ENCODE data around the gene HTR4.
"Not testable (repeated sequence)": the region's sequence is repeated elsewhere in the genome, so short reads cannot be mapped to it uniquely, and the experiment has no call there.

HTR4 gene

DNA sequence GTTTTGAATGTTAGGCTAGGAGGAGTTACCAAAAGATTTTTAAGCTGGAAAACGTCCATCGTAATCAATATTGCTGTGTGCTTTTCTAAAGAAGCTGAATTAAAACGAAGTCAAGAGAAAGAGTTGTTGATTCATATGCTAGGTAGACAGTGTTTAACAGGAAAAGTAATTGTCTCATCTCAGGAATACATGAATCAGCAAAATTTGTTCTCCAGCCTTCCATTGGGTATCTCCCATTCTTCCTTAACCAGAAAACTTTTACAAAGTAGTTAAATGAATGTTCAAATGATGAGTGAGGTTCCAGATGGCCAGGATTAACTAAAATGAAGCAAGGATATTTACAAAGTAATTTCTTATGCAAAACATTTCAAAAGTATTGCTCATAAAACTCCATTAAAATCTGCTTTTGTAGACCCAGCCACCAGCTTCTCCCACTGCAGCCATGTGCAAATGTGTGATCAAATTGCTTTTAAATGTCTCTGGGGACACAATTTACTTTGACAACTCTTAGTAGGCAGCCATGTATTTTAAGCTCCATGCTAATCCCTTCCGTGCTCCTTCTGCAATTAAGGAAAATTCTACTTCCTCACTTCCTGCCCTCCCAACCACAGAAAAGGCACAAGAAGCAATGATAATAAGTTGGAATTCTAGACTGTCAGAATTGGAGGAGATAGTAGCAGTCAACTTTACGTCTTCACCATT is 121.2 kb downstream of the HTR4 start:
- DNase-seq (ENCODE audit: low spot score): no peak

DNA sequence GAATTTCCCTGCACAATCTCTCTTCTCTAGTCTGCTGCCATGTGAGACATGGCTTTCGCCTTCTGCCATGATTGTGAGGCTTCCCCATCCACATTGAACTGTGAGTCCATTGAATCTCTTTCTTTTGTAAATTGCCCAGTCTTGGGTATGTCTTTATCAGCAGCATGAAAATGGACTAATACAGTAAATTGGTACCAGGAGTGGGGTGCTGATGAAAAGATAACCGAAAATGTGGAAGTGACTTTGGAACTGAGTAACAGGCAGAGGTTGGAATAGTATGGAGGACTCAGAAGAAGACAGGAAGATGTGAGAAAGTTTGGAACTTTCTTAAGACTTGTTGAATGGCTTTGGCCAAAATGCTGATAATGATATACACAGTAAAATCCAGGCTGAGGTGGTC is 124.9 kb downstream of the HTR4 start:
- not testable (repeated sequence) for DNase-seq (ENCODE audit: low spot score)

DNA sequence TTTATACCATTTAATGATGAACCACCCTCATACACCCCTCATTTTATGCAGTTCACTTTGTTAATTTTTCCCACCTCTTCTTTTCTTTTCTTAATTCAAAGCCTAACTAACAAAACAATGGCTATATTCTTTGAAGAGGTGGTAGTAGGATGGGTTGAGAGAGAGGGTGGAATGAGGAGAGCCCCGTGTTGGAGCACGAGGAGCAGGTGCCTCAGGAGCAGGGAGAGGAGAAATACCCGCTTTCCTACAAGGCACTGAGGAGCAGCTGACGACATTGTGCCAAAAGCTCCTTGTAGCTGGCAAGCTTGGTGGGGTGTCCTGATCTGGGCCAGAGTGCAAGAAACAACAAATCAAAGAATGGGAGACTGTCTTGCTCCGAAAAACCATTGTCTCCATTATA is 129.6 kb downstream of the HTR4 start:
- DNase-seq (ENCODE audit: low spot score): no peak

DNA sequence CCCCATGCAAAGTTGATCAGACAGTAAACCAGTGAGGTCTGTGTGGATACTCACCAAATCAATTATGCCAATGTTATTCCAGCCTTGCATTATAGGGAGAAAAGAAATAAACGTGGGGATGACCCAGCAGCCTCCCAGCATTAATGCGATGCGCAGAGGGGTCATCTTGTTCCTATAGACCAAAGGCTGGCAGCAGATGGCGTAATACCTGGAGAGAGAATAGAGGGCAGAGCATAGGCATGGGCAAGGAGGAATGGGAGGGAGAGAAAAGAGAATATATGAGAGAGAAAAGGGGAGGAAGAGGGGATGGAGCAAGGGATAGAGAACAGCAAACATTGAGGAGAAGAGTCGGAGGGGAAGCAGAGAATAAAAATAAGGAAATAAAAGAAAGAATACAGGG is 131.2 kb downstream of the HTR4 start:
- DNase-seq (ENCODE audit: low spot score): no peak

DNA sequence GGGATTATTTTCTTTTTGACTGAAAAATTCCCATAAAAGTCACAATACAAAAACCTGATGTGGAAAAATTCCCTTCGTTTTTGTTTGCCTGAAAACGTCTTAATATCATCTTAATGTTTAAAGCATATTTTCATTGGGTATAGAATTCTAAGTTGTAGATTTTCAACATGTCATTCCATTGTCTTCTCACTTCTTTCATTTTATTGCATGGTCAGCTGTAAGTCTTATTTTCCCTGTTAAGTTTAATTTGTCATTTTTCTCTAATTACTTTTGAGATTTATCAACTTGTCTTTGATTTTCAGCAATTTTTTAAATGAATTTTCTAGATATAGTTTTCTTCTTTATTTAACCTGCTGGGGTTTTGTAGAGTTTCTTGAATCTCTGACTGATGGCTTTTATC is 138.9 kb downstream of the HTR4 start:
- no peak for DNase-seq (ENCODE audit: low spot score)

DNA sequence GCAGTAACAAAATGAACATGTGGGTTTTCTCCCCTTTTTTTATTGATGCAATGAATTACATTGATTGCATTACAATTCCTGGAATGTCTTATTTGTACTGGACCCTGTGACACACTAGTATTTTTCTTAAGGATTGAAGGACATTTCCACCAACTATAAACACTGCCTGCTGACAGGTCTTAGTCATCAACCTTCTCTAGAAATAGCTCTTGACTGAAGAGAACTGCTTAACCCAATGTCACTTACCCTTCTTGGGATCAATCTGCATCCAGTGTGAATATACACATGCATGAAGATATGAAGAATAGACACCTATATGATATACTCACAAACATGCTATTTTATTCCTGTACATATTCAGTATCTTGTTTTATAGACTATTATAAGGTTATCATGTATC is 140.0 kb downstream of the HTR4 start:
- no peak for DNase-seq (ENCODE audit: low spot score)

DNA sequence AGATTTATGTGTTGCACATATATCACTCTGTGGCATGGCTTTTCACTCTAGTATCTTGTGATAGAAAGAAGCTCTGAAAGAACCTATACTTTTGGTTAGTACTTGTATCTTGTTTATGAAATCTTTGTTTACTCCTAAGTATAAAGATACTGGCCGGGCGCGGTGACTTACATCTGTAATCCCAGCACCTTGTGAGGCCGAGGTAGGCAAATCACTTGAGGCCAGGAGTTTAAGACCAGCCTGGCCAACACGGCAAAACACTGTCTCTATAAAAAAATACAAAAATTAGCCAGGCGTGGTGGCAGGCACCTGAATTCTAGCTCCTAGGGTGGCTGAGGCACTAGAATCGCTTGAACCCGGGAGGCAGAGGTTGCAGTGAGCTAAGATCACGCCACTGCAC is 141.8 kb downstream of the HTR4 start:
- DNase-seq (ENCODE audit: low spot score): no peak

DNA sequence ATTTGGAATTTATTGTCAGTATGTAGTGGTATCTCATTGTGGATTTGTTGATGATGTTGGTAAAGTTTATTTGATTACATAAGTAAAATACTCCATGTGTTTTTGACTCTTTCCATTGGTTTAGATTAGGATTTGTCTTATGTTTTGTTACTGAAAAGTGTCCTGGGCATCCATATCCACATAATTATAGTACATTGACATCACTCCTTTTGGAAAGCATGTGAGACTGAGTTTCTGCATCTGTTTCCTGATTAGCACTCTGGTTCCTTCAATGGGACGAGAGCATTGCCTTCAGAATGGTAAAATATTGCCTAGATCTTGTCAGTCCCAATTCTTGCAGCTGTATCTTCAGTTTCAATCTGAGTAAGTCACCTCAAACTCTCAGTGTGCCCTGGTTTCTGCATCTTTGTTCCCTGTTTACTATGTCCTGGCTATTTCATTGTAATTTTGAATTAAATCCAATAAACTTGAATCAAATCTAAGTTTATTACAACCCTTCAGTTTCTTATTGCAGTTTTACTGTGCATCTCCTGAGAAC is 142.4 kb downstream of the HTR4 start:
- DNase-seq (ENCODE audit: low spot score): no peak

DNA sequence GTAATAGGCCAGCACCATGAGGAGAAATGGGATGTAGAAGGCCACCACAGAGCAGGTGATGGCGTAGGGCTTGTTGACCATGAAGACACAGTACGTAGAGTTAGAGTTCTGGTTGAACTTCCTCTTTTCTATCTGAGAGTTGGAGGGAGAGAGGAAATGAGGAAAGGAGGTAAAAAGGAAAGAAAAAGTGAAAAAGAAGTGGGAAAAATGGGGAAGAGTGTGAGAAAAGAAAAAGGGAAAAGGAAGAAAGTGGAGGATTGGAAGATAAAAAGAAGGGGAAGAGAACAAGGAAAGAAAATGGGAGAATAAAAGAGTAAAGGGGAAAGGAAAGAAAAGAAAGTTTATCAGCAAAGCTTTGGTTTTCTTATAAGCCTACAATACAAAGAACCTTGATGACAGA is 144.4 kb downstream of the HTR4 start:
- no peak for DNase-seq (ENCODE audit: low spot score)

DNA sequence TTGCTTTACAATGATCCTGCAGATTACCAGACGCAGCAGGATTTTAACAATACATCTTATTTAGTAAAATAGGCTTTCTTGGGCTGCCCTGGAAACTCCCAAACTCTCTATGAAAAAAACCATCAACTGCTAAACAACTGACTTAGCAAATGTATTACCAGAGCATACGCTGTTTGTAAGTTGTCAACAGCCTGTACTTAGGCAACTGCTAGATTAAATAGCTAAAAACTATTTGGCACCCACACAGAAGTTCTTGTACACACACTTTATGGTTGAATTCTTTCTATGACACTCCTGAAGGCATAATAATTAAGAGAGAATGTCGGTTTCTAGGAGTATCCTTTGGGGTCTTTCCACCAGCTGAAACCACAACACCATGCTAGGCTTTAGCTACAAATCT is 146.7 kb downstream of the HTR4 start:
- no peak for DNase-seq (ENCODE audit: low spot score)

DNA sequence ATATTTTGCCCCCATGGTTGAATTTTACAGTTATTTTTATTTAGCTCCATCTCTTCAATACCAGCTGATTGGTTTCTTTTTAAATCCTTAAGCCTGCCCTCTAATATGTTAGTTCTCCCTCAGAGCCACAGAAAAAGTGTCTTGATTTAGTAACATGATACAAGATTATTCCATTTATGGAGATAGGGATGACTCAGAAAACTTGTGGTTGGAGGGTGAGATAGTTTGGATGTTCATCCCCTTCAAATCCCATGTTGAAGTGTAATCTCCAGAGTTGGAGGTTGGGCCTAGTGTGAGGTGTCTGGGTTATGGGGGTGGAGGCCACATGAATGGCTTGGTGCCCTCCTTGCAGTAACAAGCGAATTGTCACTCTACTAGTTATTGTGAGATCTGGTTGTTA is 154.9 kb downstream of the HTR4 start:
- no peak for DNase-seq (ENCODE audit: low spot score)

DNA sequence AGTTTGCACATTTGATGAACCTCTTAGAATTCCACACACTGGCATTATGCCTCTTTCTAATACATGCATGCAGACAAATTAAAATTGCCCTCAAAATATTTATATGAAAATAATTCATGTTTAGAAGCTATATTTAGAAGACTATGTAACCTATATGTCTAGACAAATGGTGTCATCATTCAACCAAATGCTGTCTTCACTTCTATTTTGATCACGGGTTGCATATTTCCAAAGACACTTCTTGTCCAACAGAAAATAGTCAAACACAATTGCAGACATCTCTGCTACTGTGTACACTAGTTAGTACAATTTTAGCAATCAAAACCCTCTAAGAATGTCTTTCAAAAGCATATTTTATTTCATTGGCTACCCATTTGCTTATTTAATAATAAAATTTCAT is 156.6 kb downstream of the HTR4 start:
- DNase-seq (ENCODE audit: low spot score): no peak

DNA sequence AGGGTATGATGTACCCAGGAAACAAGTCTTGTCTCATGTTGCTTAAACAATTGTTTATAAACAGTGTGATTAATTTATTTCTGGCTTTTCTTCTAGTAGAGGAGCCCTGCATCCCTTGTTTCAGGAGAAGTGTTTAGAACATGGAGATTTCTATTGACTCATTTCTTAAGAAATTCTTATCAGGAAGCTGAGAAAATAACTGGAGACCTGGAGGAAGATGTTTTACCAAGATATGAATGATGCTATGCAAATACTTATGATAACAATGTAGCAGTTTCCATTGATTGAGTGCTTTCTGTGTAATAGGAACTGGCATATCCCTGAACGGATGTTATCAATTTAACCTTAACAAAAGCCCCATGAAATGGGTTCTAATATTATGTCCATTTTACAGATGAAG is 162.0 kb downstream of the HTR4 start:
- DNase-seq (ENCODE audit: low spot score): no peak

DNA sequence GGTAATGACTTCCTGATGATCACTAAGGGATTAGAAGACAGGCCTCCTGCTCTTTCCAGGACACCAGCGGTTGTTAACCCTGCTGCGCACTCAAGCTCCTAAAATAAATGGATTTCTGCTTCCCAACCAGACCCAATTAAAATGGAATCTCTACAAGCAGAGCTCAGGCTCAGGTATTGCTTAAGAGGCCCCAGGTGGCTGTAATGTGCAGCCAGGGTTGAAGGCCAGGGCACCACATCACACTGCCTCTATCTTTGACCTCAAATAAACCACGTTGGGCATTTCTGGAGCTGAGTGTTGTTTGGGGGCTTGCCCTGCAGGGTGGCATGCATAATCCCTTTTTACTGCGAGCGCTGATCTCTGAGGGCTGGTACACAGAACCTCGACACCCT is 162.5 kb downstream of the HTR4 start:
- no peak for DNase-seq (ENCODE audit: low spot score)

DNA sequence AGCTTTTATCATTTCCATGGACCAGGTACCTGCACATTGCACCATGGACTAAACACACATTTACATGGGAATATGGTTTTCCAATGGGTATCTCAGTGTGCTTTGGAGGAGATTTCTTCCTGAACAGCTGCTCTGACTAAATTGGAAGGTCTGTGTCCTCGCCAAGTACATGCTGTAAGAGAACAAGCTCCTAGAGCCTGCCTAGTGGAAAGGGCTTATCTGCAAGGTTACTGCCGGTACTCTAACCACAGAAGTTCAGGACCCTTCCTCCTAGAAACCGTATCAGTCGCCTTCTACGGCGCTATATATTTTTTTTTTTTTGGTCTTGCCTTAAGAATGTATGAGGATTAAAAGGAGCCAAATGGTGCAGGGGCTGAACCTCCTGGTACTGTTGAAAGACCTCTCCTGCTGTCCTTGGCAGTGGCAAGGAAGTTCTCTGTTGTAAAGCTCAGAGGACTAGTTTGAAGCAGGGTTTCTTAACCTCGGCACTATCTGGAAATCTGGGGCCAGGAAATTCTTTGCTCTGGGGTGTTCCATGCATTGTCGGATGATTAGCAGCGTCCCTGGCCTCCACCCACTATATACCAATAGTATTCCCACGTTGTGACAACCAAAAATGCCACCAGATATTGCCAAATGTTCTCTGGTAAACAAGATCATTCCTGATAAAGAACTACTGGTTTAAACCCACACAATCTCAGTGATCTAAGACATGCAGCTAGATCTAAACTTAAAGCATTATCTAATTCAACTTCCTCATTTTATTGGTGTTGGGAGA is 163.1 kb downstream of the HTR4 start:
- no peak for DNase-seq (ENCODE audit: low spot score)

DNA sequence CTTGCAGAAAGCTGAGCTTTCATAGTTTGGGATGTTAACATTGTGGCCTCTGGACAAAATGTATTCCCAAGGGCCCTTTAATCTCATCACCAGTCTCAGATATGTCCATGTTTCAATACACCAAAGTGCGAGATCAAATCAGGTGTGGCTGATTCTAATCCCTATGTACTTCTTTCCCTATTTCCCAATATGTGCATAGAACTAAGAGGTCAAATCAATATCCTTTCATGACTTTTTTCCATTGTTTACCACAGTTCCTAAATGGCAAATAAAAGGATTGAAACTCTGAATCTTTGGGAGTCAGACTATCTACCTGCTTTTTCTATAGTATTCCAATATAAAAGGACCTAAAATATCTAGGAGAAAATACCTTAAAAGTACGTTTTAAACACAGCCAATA is 165.6 kb downstream of the HTR4 start:
- DNase-seq (ENCODE audit: low spot score): no peak

DNA sequence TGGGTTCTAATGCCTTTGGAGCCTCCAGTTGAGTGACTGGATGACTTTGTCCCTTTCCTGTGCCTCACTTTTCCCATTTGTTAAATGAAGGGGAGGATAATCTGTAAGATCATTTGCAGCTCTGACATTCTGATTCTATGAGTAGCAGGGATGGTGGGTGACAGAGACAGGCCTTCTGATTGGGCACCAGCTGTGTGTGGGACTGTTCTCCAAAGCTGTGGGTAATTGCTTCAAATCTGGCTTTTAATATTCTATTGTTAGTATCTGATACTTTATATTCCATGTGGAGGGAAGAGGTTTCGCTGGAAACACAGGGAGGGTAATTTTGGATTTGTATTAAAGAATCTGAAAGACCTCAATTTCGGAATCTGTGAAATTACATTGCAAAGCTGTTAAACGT is 167.9 kb downstream of the HTR4 start:
- no peak for DNase-seq (ENCODE audit: low spot score)

DNA sequence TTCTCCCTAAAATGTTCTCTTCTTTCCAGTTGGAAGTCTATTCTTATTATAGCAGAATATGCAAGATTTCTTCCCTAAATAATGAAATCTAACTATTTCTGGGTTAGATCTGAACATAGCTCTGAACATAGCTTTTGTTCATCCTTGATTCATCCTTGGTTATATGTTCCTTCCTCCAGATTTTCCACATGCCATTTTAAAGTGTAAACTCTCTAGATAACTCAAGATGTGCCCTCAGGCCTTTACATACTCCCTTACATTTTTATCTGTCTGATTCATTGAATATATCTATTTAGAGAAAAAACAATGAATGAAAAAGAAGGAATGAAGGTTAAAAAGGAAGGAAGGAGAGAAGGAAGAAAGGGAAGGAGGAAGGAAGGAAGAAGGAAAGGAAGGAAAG is 169.7 kb downstream of the HTR4 start:
- DNase-seq (ENCODE audit: low spot score): no peak

DNA sequence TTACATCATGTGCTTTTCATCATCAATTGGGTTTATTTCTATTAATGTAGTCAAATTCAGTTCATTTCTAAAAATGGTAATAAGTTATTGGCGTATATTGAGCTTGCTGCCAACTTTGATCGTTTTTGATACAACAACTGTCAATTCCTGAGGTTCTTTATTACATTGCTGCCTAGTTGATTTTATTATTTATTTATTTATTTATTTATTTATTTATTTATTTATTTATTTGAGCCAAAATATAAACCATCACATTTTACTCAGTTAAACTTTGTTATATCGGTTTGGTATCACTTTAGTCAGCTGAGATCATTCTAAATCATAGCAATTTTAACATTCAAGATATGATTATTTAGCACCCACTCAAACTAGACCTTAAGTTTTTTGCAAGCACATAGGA is 170.6 kb downstream of the HTR4 start:
- no peak for DNase-seq (ENCODE audit: low spot score)

DNA sequence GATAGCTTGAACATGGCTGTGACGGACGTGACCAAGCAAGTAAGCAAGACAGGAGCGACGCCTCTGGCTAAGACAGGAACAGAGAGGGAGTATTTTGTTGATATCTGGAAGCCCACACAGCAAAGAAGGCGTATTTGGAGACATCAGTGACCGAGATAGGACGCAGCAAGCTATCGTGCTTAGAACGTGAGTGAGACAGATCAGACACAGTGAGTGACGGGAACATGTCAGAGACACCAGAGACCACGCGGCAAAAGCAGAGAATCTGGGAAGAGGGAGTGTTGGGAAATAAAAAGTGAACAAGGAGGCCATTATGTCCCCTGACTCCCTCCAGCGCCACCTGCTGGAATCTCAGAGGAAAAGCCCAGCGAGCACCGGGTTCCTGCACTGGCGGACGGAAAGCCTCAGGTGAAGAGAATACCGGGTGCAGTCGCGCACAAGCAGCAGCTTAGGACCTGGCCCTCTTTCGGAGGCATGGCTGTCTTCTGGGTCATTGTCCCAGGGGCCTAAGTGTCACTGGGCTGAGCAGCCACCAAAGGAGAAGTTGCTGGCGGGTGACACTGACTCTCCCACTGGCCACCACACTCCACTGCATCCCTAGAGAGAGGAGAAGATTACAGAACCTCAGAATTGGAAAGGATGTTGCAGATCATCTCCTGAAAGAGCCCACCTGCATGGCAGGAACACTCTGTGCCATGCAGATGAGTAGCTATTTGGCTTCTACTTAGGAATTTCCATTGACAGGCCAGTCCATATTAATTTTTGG is 171.4 kb downstream of the HTR4 start:
- peak; percentile 67 for DNase-seq (ENCODE audit: low spot score)

DNA sequence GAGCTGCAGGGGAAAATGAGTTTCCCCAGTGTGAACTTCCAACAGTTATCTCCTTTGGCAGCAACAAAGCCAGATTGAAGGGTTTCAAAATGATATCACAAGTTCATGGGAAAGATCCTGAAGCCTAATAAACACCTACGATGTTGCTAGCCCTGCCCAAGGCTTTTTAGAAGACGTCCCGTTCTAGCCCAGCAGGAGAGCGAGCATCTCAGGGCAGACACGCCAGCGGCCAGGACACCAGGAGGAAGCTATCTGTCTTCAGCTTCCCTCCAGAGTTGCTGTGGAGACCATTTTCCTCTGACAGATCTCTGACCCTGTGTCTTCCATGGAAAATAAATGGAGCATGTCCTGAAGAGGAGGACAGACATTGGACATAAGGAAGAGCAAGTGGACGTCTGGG is 172.1 kb downstream of the HTR4 start:
- no peak for DNase-seq (ENCODE audit: low spot score)

DNA sequence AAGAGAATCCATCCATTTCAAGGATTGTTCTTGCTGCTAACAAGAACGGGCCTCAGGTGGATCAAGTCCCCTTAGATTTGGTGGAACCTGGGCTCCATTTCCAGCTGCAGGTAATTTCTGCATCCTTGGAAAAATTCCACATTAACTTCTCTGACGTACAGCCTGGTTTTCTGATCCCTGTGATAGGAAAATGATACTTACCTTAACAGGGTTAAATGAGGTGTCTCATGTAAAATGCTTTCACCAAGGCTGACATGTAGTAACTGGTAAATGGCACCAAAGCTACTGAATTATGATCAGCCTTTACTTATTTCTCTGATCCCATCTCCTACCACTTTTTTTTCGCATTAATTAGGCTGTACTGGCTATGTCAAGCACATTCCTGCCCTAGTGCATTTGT is 176.9 kb downstream of the HTR4 start:
- DNase-seq (ENCODE audit: low spot score): no peak

DNA sequence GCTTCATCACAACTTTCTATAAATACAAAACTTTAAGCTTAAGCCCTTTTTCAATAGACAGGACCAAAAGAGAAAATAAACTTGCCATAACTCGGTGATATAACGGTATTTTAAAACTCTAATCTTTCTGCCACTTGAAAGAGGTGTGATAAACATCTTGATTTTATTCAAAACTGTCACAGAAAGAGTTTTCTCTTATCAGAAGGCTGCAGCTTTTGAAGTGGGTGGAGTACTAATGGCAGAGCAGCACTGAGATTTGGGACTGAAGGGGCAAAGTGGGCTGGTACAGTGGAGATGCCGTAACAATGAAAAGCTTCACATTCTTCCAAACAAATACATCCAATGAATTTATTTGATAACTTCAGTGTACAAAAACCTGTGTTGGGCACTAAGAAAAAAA is 178.0 kb downstream of the HTR4 start:
- DNase-seq (ENCODE audit: low spot score): no peak

All from AG08395 (cell line).